Measurements from ENCODE around the gene FASTKD1.
"Not testable (repeated sequence)": the region's sequence is repeated elsewhere in the genome, so short reads cannot be mapped to it uniquely, and the experiment has no call there.

FASTKD1 gene

DNA sequence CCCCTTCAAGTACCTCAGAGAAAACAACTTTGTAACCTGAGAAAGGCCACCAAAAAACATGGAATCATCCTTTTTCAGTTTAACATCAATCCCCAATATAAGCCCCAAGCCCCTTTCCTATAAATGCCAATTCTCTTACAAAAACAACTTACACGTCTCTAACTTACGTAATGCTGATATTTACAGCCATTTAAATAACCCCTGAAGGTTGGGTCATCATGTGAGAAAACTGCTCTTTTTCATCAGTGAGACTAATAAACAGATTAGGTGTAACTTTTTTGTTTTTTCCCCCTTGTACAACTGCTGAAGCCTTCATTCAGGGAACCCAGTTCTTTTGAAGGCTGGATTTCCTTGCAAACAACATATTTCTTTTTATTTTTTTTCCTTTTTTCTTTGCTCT is 3.7 kb downstream of the FASTKD1 start:
- DNase-seq, result no peak

DNA sequence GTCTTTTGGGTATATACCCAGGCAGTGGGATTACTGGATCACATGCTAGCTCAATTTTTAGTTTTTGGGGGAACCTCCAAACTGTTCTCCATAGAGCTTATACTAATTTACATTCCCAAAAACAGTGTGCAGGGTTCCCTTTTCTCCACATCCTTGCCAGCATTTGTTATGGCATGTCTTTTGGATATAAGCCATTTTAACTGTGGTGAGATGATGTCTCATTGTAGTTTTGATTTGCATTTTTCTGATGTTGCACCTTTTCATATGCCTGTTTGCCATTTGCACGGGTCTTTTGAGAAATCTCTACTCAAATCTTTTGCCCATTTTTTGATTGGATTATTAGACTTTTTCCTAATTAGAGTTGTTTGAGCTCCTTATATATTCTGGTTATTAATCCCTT is 8.0 kb downstream of the FASTKD1 start:
- DNase-seq, result no peak

DNA sequence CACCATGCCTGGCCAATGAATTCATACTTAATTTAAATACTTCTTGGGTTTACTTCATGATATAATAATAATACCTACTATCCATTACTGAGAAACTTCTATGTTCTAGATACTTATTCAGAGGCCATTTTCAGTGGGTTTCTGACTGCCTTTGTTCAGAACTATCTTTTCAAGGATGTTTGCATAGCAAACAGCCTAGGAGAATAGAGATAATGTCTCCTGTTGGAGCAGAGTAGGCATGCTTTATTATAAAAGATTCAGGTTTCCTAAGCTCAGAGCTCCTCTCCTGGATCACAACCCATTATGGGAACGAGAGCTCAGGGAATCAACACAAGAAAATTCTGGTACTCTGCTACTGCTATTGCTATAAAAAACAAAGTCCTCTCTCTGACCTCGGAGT is 11.1 kb downstream of the FASTKD1 start:
- DNase-seq, result no peak

DNA sequence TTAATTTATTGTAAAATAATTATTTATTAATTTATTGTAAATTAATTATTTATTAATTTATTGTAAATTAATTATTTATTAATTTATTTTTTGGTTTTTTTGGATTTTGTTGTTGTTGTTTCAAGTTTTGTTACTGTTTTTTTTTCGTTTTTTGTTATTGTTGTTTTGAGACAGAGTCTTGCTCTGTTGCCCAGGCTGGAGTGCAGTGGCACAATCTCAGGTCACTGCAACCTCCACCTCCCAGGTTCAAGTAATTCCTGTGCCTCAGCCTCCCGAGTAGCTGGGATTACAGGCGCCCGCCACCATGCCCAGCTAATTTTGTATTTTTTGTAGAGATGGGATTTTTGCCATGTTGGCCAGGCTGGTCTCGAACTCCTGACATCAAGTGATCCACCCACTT is 11.6 kb downstream of the FASTKD1 start:
- DNase-seq, result not testable (repeated sequence)

DNA sequence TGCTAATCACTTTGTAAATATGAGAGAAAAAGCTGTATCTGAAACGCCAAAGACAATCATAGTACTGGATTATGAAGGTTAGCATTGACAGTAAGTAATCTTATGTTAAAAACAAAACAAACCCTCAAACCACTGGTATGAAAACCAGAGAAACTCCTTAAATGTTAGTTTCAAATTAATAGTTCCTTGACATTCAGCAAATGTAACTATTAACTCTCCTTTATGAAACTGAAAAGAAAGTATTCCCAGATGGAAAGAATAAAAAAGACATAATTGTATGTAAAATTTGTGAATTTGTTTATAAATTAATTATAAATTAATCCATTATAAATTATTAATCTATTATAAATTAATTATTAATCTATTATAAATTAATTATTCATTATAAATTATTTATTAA is 12.3 kb downstream of the FASTKD1 start:
- no peak for DNase-seq

DNA sequence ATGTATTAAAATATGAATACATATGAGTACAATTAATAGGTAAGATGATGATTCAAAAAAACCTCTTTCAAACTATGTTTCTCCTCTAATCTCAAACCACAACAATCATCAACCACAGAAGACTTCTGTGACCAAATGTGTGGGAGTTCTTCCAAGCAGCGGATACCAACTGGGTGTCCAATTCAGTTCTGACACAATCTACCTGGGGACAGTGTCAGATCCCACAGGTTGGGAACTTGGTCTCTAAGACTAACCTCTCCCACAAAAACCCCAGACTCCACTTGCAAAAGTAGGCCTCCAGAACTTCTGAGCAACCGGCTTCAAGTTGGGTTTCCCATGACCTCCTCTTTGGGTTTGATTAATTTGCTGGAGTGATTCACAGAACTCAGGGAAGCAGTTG is 26.9 kb downstream of the FASTKD1 start:
- DNase-seq, result no peak

DNA sequence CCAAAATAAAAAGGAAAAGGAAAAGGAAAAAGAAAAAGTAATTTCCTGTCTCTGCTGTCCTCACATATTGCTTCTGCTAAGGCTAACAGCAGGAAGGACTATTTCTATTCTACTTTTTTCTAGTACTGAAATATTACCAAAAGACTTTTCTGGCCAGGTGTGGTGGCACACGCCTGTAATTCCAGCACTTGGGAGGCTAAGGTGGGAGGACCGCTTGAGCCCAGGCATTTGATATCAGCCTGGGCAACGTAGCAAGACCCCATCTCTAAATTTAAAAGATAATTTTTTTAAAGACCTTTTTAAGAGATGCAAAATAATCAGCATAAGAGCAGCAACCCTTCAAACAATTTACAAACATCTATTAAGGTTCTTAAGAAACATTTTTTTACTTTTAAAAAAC is 31.2 kb downstream of the FASTKD1 start:
- no peak for DNase-seq

DNA sequence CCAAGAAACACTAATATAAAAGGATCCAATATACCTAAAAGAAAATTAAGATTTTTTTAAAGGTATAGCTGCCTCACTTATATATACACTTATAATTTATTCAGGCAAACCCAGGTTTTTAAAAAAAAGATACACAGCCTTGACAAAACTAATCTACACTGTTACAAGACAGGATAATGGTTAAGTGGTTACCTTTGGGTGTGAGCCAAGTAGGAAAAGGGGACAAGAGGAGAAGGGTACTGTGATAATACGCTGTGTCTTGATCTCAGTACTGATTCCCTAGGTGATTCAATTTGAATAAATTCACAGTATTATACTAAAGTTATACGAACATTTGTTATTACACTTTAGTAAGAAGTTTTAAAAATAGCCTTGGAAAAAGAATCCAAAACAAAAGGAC is 33.5 kb downstream of the FASTKD1 start:
- DNase-seq, result no peak

DNA sequence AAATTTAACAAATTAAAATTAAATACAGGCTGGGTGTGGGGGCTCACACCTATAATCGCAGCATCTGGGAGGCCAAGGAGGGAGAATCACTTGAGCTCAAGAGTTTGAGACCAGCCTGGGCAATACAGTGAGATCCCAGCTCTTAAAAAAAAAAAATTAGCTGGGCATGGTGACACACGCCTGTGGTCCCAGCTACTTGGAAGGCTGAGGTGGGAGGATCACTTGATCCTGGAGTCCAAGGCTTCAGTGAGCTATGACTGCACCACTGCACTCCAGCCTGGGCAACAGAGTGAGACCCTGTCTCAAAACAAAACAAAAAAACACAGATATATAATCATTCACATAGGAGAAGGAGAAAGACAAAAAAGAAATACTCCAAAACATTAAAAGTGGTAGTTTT is 34.2 kb downstream of the FASTKD1 start:
- DNase-seq, result not testable (repeated sequence)

DNA sequence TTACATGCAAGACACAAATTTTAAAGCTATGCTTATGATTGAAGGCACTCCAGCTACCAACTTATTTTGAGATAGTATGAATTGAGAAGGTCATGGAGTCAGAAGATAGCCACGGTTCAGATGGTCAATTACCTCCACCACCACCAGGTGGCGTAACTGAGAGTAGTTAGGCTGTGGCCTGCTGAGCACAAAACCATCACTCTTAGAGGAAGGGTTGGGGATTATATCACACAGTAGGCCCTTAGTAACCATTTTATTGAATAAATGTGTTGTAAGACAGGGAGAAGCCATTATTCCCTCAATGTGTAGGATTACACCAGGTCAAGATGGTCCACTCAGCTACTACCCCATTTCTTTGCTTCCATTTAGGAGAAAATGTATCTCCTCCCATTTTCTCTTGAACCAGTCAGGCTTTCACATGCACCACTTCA is 45.4 kb downstream of the FASTKD1 start:
- no peak for DNase-seq

DNA sequence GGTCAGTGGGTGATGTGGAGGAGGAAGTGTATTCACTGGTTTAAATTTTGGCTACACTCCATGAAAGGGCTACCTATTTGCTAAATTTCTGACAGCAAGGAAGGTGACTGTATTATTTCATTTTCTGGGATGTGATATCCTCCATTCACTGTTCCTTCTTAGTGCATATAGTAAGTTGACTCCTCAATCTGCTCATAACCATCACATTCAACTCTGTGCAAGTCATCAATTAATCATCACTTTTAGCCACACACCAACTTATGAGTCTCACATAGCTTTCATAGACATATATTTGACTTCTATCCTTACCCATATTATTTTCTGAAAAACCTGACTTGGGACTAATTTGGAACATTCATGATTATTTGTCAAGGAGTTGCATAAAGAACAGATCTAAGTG is 47.2 kb downstream of the FASTKD1 start:
- no peak for DNase-seq

DNA sequence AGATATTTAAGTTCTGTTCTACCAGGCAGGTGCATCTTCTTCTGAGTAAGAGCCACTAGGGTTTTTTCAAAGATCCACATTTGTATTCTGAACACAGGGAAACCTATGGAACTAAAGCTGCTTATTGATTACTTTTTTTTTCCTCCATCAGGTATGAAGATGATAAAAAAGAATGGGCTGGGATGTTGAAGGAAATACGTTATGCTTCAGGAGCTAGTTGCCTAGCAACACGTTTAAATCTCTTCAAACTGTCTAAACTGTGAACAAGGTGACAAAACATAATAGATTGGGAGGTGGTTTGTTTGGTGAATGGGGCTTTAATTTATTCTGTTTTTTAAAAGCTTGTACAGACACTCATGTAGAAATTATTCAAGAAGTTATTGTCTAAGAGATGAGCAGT is 48.2 kb downstream of the FASTKD1 start:
- no peak for DNase-seq

DNA sequence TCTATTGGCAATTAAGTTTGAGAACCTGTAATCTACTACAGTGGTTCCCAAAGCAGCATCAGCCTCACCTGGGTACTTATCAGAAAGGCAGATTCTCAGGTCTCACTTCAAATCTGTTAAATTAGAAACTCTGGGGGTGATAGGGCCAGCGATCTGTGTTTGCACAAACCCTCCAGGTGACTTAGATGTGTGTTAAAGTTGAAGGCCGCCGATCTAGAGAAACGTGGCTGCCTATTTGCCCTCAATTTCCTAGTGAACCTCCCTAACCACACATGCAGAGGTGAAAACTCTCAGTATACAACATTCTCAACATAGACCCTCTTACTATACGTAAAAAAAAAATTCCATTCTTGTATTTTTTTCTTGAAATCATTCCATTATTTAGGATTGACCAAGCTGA is 50.0 kb downstream of the FASTKD1 start:
- no peak for DNase-seq

DNA sequence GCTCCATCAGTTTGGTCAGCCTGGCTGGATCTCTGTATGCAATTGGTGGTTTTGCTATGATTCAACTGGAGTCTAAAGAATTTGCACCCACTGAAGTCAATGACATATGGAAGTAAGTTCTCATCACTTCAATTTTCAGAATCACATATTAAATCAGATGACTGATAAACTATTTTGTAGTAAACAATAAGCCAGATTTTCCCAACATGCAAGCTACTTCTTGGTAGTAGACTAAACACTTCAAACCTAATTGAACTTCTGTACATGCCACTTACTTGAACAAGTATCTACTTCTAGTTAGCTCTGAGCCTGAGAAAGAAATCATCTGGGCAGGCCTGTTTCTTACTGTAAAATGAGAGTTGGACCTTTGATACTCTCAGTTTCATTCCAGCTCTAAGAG is 52.8 kb downstream of the FASTKD1 start:
- DNase-seq, result no peak

DNA sequence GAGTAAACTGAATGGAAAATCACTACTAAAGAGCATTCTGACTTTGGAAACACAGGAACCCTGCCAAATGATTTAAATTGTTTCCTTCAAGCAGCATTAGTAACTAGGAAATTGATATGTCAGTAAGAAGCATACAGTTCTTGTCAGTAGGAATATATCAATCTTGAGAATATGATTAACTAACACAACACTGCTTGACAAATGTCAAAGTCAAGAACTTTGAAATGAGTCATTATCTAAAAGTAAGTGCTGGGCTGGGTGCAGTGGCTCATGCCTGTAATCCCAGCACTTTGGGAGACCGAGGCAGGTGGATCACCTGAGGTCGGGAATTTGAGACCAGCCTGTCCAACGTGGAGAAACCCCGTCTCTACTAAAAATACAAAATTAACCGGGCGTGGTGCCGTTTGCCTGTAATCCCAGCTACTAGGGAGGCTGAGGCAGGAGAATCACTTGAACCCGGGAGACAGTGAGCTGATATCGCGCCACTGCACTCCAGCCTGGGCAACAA is 57.1 kb downstream of the FASTKD1 start:
- DNase-seq, result not testable (repeated sequence)

DNA sequence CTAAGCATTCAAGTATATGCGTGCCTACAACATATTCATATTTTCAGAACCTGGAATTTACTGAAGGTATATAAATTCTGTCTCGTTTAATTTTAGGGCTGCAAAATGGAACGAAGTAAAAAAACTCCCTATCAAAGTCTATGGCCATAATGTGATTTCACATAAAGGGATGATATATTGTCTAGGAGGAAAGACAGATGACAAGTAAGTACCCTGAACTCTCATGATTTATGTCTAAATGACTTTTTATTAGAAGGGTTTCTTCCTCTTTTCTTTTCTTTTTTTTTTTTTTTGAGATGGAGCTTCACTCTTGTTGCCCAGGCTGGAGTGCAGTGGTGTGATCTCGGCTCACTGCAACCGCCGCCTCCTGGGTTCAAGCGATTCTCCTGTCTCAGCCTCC is 58.9 kb downstream of the FASTKD1 start:
- DNase-seq, result not testable (repeated sequence)

DNA sequence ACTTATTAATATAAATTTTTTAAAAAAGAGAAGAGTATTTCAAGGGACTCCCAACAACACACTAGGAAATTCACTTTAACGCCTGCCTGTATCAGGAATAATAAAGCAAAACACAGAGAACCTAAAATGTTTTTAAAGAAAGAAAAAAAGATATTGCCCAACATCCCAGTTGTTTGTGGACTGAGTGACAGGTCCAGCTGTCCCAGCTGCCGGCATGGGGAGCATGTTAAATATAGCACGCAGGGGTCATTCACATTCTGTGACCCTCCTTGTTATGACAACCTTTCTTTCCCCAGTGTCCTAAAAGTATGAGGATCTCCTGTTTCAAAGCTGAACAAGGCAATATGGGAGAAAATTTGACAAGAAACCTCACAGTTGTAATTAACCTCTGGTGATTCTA is 59.7 kb downstream of the FASTKD1 start:
- no peak for DNase-seq

DNA sequence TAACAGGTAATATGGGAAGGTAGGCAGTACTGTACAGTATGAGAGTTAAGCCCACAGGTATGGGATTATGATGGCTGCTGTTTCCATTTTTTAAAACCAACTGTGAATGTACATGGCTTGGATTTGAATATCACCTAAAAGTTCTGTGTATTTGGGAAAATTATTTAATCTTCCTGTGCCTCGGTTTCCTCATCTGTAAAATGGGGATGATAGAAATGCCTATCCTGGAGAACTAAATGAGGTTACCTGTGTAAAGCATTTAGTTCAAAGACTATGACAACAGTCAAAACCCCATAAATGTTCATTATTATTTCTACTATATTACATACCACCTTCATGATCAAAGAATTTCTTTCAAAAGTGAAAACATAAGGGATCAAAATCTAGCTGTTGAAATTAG is 60.6 kb downstream of the FASTKD1 start:
- DNase-seq, result no peak

DNA sequence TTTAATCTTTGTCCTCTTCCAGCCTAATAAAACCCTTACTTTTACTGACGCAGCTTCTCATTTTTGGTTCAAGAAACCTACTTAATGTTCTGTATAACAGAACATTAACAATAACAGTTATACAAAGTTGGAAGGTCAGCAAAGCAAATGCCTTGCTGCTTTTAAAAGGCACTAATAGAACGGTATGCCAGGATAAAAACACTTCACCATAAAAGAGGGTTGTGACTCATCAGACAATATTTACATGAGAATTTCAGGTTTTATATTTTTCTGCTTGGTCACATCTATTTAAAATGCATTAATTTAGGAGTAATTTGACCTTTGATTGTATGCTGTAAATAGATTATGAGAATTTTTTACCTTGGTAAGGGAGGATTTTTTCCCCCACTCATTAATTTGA is 61.1 kb downstream of the FASTKD1 start:
- DNase-seq, result no peak

DNA sequence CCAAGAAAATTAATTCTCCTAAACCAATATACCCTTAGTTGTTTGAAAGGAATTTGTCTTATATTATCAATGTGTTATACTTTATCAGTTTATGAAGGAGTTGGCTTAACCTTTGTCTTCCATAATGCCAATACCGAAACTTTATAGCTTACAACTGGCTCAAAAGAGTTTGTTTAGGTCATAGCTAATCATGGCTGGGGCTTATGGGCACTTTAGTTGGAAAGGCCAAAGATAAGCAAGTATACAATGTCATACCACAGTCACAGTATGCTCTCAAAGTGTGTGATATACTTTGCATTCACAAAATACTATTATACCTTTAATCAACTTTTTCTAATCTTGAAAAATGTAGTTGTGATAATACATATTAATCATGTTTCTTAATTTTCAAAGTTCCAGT is 61.8 kb downstream of the FASTKD1 start:
- no peak for DNase-seq

DNA sequence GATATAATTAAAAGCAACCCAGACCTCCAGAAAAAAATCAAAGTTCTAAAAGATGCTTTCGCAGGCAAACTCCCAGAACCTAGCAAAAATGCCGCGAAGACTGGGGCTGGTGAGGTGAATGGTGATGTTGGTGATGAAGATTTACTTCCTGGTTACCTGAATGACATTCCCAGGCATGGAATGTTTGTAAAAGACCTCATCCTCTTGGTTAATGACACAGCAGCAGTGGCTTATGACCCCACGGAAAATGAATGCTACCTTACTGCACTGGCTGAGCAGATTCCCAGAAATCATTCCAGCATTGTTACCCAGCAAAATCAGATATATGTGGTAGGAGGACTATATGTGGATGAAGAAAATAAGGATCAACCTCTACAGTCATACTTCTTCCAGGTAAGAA is 63.2 kb downstream of the FASTKD1 start:
- DNase-seq, result no peak

DNA sequence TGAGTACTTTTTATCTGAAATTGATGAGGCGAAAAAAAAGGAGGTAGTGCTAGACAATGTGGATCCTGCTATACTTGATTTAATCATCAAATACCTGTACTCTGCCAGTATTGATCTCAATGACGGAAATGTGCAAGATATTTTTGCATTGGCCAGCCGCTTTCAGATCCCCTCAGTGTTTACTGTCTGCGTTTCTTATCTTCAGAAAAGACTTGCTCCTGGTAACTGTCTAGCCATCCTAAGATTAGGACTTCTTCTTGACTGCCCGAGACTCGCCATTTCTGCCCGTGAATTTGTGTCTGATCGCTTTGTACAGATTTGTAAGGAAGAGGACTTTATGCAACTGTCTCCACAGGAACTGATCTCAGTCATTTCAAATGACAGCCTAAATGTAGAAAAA is 63.7 kb downstream of the FASTKD1 start:
- no peak for DNase-seq

DNA sequence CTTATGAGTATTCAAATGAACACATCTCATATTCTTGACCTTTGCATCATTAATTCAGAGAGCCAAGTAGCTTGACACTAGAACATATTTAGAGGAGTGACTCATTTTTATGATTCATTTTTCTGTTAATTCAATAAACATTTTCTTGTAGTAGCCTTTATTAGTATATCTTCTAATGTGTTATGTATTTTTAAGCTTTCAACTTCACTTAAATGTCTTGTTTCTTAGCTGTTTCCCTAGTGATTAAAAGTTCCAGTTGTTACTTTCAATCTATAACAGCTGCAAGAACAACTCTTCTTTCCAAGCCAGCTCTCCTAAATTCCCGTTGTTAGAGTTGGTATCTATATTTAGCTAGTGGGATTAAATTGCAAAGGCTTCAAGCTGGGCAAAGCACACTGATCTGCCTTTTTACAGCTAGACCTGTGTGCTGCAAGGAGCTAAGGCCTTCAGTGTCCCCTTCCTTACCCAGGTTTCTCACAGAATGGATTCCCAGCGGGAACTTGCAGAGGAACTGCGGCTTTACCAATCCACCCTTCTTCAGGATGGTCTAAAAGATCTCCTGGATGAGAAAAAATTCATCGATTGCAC is 64.3 kb downstream of the FASTKD1 start, which contains the start of gene KLHL41:
Gene KLHL41 (plus strand): TSS at position 405 of the 588 bp plus-strand sequence. CDS start 77 bp downstream, at position 482.
- peak; percentile 26 for DNase-seq

DNA sequence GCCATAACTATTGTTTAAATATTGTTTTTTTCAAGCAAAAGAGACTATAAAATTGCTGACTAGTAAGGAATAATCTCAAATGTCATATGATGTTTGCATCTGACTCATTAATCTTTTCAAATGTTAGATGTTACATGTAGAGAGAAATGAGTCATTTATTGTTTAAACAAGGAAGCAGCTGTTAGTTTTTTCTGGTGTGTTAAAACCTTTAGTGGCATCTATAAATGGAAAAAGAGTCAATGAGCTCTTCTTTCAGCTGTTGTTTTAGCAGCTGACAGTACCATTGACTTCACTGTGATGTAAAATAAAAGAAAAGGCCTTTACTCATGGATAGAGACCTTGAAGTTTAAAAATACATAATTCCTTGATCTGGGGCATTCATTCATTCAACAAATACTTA is 66.0 kb downstream of the FASTKD1 start:
- DNase-seq, result peak; percentile 82

DNA sequence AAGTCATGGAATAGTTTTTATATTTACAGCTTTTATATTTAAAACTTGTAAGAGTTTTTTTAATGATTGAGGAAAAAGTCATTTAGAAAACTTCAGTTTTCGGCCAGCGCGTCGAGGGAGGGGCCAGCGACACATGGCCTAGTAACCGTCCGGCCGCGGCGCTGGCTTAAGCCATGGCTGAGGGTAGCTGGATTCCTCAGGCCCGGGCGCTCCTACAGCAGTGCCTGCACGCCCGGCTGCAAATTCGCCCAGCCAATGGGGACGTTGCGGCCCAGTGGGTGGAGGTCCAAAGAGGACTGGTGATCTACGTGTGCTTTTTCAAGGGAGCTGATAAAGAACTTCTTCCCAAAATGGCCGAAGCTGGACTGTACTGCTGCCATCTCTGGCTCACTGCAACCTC is 69.0 kb downstream of the FASTKD1 start:
- DNase-seq, result no peak

Measured in NCI-H2081 treated with DMSO at 0.1 percent for 48 hours (cell line).